Esophagus (tissue), 2 donors: ENCODE measurements around the gene GMPR2. TPM values are rescaled to one million over a fixed set of nuclear protein-coding genes. Genes with fewer than 3 reads are reported as not detected.

Experiments used
- polyA plus RNA-seq, 2 donors: library from polyadenylated mRNA; stranded (reverse); fragments of 200-250 nt; gene quantifications; one replicate each; pipeline ENCODE4 v1.2.3, GENCODE V29; 2013
- donor health status: healthy with polysubstance abuse.
- donor health status: Bipolar disorder and iron deficiency.

The GMPR2 gene
- polyA plus RNA-seq, 2 donors, result 24.5 to 35.0 TPM

Other genes starting within 250 kb of the GMPR2 start
- 10 to 100 TPM; 32.9 to 43.5 TPM for gene DHRS4L2, start 244.0 kb upstream of the GMPR2 start, polyA plus RNA-seq
- gene CARMIL3, start 180.9 kb upstream of the GMPR2 start, polyA plus RNA-seq, result 1 to 10 TPM in 1 of 2 donors, under 1 TPM in 1; 0.55 to 2.3 TPM
- gene CPNE6, start 161.4 kb upstream of the GMPR2 start, polyA plus RNA-seq, result under 1 TPM in 1 of 2 donors, not detected in 1; 0.06 TPM
- gene PCK2, start 138.6 kb upstream of the GMPR2 start, polyA plus RNA-seq, result 10 to 100 TPM; 10.1 to 29.2 TPM
- gene DCAF11, start 118.2 kb upstream of the GMPR2 start, polyA plus RNA-seq, result 10 to 100 TPM; 21.5 to 41.6 TPM
- gene NRL, start 118.0 kb upstream of the GMPR2 start, polyA plus RNA-seq, result 1 to 10 TPM in 1 of 2 donors, under 1 TPM in 1; 0.86 to 1.4 TPM
- gene FITM1, start 102.3 kb upstream of the GMPR2 start, polyA plus RNA-seq, result 1 to 10 TPM in 1 of 2 donors, under 1 TPM in 1; 0.60 to 1.1 TPM
- gene PSME1, start 96.7 kb upstream of the GMPR2 start, polyA plus RNA-seq, result 100 to 1,000 TPM; 146 to 198 TPM
- gene EMC9, start 91.3 kb upstream of the GMPR2 start, polyA plus RNA-seq, result 10 to 100 TPM; 24.5 to 26.6 TPM
- gene PSME2, start 86.3 kb upstream of the GMPR2 start, polyA plus RNA-seq, result 100 to 1,000 TPM; 143 to 233 TPM
- gene RNF31, start 85.4 kb upstream of the GMPR2 start, polyA plus RNA-seq, result 10 to 100 TPM; 27.4 to 70.6 TPM
- 10 to 100 TPM; 35.0 to 43.5 TPM for gene IRF9, start 71.7 kb upstream of the GMPR2 start, polyA plus RNA-seq
- 1 to 10 TPM; 3.9 to 10.0 TPM for gene REC8, start 60.8 kb upstream of the GMPR2 start, polyA plus RNA-seq
- gene IPO4, start 44.1 kb upstream of the GMPR2 start, polyA plus RNA-seq, result 10 to 100 TPM; 12.3 to 23.5 TPM
- 10 to 100 TPM; 10.0 to 25.8 TPM for gene TM9SF1, start 37.5 kb upstream of the GMPR2 start, polyA plus RNA-seq
- under 1 TPM in 1 of 2 donors, not detected in 1; 0.10 TPM for gene TSSK4, start 27.2 kb upstream of the GMPR2 start, polyA plus RNA-seq
- 10 to 100 TPM; 37.0 to 65.7 TPM for gene CHMP4A, start 19.4 kb upstream of the GMPR2 start, polyA plus RNA-seq
- gene MDP1, start 16.9 kb upstream of the GMPR2 start, polyA plus RNA-seq, result 10 to 100 TPM; 12.1 to 12.8 TPM
- gene NEDD8, start 562 bp upstream of the GMPR2 start, polyA plus RNA-seq, result 100 to 1,000 TPM; 116 to 220 TPM
- gene TINF2, start 9.7 kb downstream of the GMPR2 start, polyA plus RNA-seq, result 10 to 100 TPM; 49.2 to 49.8 TPM
- gene TGM1, start 30.2 kb downstream of the GMPR2 start, polyA plus RNA-seq, result 100 to 1,000 TPM; 609 to 890 TPM
- 100 to 1,000 TPM; 117 to 135 TPM for gene RABGGTA, start 38.7 kb downstream of the GMPR2 start, polyA plus RNA-seq
- gene DHRS1, start 66.9 kb downstream of the GMPR2 start, polyA plus RNA-seq, result 10 to 100 TPM; 92.6 to 97.6 TPM
- 10 to 100 TPM in 1 of 2 donors, 1 to 10 TPM in 1; 9.3 to 10.8 TPM for gene NOP9, start 66.9 kb downstream of the GMPR2 start, polyA plus RNA-seq
- 10 to 100 TPM; 24.3 TPM for gene CIDEB, start 75.0 kb downstream of the GMPR2 start, polyA plus RNA-seq
- 10 to 100 TPM; 11.6 to 30.4 TPM for gene LTB4R2, start 77.2 kb downstream of the GMPR2 start, polyA plus RNA-seq
- gene LTB4R, start 78.6 kb downstream of the GMPR2 start, polyA plus RNA-seq, result 10 to 100 TPM; 63.3 to 73.6 TPM
- gene ADCY4, start 102.1 kb downstream of the GMPR2 start, polyA plus RNA-seq, result 10 to 100 TPM; 10.2 to 23.3 TPM
- gene RIPK3, start 107.1 kb downstream of the GMPR2 start, polyA plus RNA-seq, result 10 to 100 TPM; 13.3 to 14.4 TPM
- gene NFATC4, start 135.3 kb downstream of the GMPR2 start, polyA plus RNA-seq, result 10 to 100 TPM; 20.9 to 25.6 TPM
- 1 to 10 TPM; 4.8 to 5.6 TPM for gene NYNRIN, start 166.1 kb downstream of the GMPR2 start, polyA plus RNA-seq
- gene CBLN3, start 196.7 kb downstream of the GMPR2 start, polyA plus RNA-seq, result under 1 TPM; 0.75 to 0.86 TPM
- 10 to 100 TPM; 20.8 to 24.4 TPM for gene KHNYN, start 197.0 kb downstream of the GMPR2 start, polyA plus RNA-seq
- 10 to 100 TPM; 38.1 to 39.8 TPM for gene SDR39U1, start 209.8 kb downstream of the GMPR2 start, polyA plus RNA-seq